Fibroblast of lung (primary cell): ENCODE data around the gene AFF4. TPM values are rescaled to one million over a fixed set of nuclear protein-coding genes. Genes with fewer than 3 reads are reported as not detected.
A peak's percentile ranks its signal among the peaks of the same experiment; 100 is the strongest.

Experiments
- DNase-seq, 2 donors: peaks; one replicate each; pipeline versions ENCODE4 v3.0.0 to v3.0.0-alpha.2; 2010; ENCODE audit warnings: low read depth in 2 of 2
- H2AFZ ChIP-seq: 2 replicates; pipeline ENCODE4 v1.5.1; 2012; ENCODE audit warnings: low read length, control low read depth, inconsistent platforms
- H3K27ac ChIP-seq: 2 replicates; pipeline ENCODE4 v1.5.1; 2011; ENCODE audit warnings: low read length, control low read depth; ENCODE audit not compliant: insufficient read depth
- H3K27me3 ChIP-seq: 2 replicates; pipeline ENCODE4 v1.5.1; 2011; ENCODE audit warnings: mild to moderate bottlenecking, low read length; ENCODE audit not compliant: control insufficient read depth, insufficient read depth
- H3K36me3 ChIP-seq: 2 replicates; pipeline ENCODE4 v1.5.1; 2011; ENCODE audit warnings: low read length; ENCODE audit not compliant: control insufficient read depth, insufficient read depth
- H3K4me1 ChIP-seq: 2 replicates; pipeline ENCODE4 v1.5.1; 2011; ENCODE audit warnings: low read length; ENCODE audit not compliant: control insufficient read depth, insufficient read depth; ENCODE audit errors: extremely low read depth
- H3K4me2 ChIP-seq: 2 replicates; pipeline ENCODE4 v1.5.1; 2011; ENCODE audit warnings: low read length, control low read depth; ENCODE audit not compliant: insufficient read depth; ENCODE audit errors: extremely low read depth
- H3K4me3 ChIP-seq, 4 experiments: fragments of 200-600 bp in 1 of 4; sonication (generic) in 1 of 4; replicated peaks in 1 of 4; 2 replicates each; pipeline ENCODE4 v1.5.1; 2011 to 2016; ENCODE audit warnings: low read length in 4 of 4, low read depth in 3 of 4, mild to moderate bottlenecking in 3 of 4, control low read depth in 2 of 4, inconsistent platforms in 1 of 4, mixed read lengths in 1 of 4; ENCODE audit not compliant: insufficient read depth in 1 of 4; ENCODE audit errors: control extremely low read depth in 1 of 4
- H3K79me2 ChIP-seq: 2 replicates; pipeline ENCODE4 v1.5.1; 2012; ENCODE audit warnings: mild to moderate bottlenecking, low read length, inconsistent platforms; ENCODE audit not compliant: control insufficient read depth, insufficient read depth
- H3K9ac ChIP-seq: 2 replicates; pipeline ENCODE4 v1.5.1; 2011; ENCODE audit warnings: mild to moderate bottlenecking, low read length, control low read depth; ENCODE audit not compliant: insufficient read depth
- H3K9me3 ChIP-seq: 2 replicates; pipeline ENCODE4 v1.5.1; 2012; ENCODE audit warnings: low read depth, low read length; ENCODE audit not compliant: control insufficient read depth, insufficient read depth
- H4K20me1 ChIP-seq: 2 replicates; pipeline ENCODE4 v1.5.1; 2011; ENCODE audit warnings: low read length; ENCODE audit not compliant: control insufficient read depth, insufficient read depth; ENCODE audit errors: extremely low read depth
- CTCF ChIP-seq, 2 donors: IDR thresholded peaks in 1 of 2; conservative IDR thresholded peaks in 1 of 2; 1 replicate in 1 of 2; 2 replicates in 1 of 2; pipeline ENCODE4 v1.5.1; 2011 to 2012; ENCODE audit warnings: low read length in 2 of 2, control low read depth in 1 of 2, inconsistent platforms in 1 of 2, low read depth in 1 of 2, mild to moderate bottlenecking in 1 of 2
- EZH2 ChIP-seq: IDR thresholded peaks from 2 replicates; pipeline ENCODE4 v1.5.1; 2012; ENCODE audit warnings: low read length, control low read depth, mild to moderate bottlenecking; ENCODE audit errors: missing control alignments
- polyA plus RNA-seq, 2 donors: library from polyadenylated mRNA; depleted of rRNA in 1 of 2; stranded (reverse) in 1 of 2; unstranded in 1 of 2; fragments of >200 nt; gene quantifications; 2 replicates each; pipeline ENCODE4 v1.2.1, GENCODE V29; 2011 to 2012; ENCODE audit warnings: missing spikeins in 1 of 2
- total RNA-seq: library from RNA; depleted of rRNA; stranded (reverse); fragments of >200 nt; gene quantifications from 2 replicates; pipeline ENCODE4 v1.2.1, GENCODE V29; 2014

AFF4 gene
- total and polyA plus RNA-seq, 2 donors (not counting 1 experiment from before 2014, with no cell fraction given) = 54.2 to 73.6 TPM

- Histone ChIP-seq H3K79me2 (no peaks in the 10 kb centered on the region), H3K4me2 (peak within 1 kb of the TSS; percentile 92), H3K9me3 (no peaks in the 10 kb centered on the region), H3K27ac (peak within 1 kb of the TSS; percentile 59), H3K9ac (peak within 1 kb of the TSS; percentile 73), H4K20me1 (no peaks in the 10 kb centered on the region), H2AFZ (peak within 1 kb of the TSS; percentile 78), H3K27me3 (no peaks in the 10 kb centered on the region), H3K4me3 (peak within 1 kb of the TSS; percentile 50 to 69 (median 66)), H3K36me3 (no peaks in the 10 kb centered on the region), H3K4me1 (peaks cover 3% of the 10 kb centered on the region)
- TF ChIP-seq EZH2 (no peak), CTCF (conservative IDR thresholded peaks at IDR 0.05 in 1 of 2, IDR thresholded peaks at IDR 0.05 in 1 of 2; ENCODE audit: low read depth in 1 of 2, low read length in 2 of 2) (no peak)
- peak; percentile 31 to 62 for DNase-seq
Observed at GRCh38 chr5:132830436-132831094, 132.9 kb downstream of the AFF4 start, which contains the start of gene SHROOM1. SHROOM1 (minus strand) TSS chr5:132830647; CDS start chr5:132826140, 4,507 bp downstream.

DNA sequence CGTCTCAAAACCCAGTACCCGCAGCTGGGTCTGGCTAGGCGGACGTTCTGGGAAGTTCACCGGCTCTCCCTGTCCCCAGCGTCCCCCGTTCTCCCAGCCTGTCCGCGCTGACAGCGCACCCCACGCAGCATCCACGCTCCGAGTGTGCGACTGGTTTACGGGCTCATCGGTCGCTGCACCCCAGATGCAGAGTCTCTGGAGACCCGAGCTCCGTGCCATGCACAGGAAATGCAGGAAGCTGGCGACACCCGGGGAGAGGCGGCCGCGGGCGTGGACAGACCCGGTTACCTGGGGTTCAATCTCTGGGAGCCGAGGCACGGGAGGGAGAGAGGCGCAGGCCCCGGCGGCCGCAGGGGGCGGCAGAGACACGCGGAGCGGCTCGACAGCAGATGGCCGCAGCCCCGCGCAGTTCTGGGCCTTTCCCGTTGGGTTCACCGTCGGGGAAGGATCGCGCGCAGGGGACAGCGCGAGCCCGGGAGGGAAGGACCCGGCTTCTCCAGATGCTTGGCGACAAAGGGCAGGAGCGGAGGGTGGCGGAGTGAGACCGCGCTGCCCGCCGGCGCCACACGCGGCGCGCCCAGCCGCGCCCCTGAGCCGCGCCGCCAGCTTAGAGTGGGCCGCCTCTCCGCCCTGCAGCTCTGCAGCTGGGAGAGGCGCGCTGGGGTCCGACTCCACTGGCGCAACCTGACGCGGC is 133.5 kb downstream of the AFF4 start:
- Histone ChIP-seq H3K4me1 (peaks cover 3% of the 10 kb centered on the region), H3K4me2 (peak overlapping the region; percentile 92), H3K4me3 (peak overlapping the region; percentile 50 to 69 (median 66)), H2AFZ (peak overlapping the region; percentile 78), H3K9ac (peak overlapping the region; percentile 73), H3K27me3 (no peaks in the 10 kb centered on the region), H4K20me1 (no peaks in the 10 kb centered on the region), H3K79me2 (no peaks in the 10 kb centered on the region), H3K9me3 (no peaks in the 10 kb centered on the region), H3K27ac (peak overlapping the region; percentile 59), H3K36me3 (no peaks in the 10 kb centered on the region)
- peak; percentile 59 to 64 for DNase-seq
- TF ChIP-seq EZH2 (no peak), CTCF (conservative IDR thresholded peaks at IDR 0.05 in 1 of 2, IDR thresholded peaks at IDR 0.05 in 1 of 2; ENCODE audit: low read depth in 1 of 2, low read length in 2 of 2) (peak; percentile 80 to 85)

DNA sequence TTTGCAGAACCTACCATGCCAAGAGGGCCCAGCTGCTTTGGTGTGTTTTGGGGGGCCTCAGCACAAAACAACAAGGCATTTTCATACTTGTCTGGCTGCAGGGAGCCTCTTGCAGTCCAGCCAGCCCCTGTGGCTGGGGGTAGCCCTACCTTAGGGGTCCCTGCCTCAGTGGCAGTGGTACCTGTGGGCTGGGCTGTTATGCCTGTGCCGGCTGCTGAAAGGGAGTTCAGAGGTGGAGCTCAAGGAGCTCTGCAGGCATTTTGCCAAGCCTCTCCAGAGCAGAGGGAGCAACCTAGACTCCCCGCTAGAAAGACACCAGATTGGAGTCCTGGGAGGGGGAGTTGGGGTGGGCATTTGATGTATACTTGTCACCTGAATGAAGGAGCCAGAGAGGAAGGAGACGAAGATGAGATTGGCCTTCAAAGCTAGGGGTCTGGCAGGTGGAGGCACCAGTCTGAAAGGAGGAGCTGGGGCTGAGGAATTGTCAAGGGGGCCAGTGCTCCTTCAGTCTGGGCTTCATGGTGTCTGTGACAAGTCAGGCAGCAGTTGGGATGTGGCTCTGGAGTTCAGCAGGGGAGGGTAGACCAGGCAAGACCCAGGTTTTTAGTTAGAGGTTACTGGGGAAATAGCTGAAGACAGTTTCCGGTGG is 134.5 kb downstream of the AFF4 start:
- Histone ChIP-seq H3K36me3 (no peaks in the 10 kb centered on the region), H4K20me1 (no peaks in the 10 kb centered on the region), H2AFZ (no peak overlapping the region), H3K9me3 (no peaks in the 10 kb centered on the region), H3K4me2 (peak overlapping the region; percentile 92), H3K79me2 (no peaks in the 10 kb centered on the region), H3K9ac (no peak overlapping the region), H3K27me3 (no peaks in the 10 kb centered on the region), H3K4me1 (peaks cover 3% of the 10 kb centered on the region), H3K4me3 (peak overlapping the region in 2 of 4 experiments; percentile 67 to 69), H3K27ac (no peak overlapping the region)
- DNase-seq = no peak
- TF ChIP-seq EZH2 (no peak), CTCF (conservative IDR thresholded peaks at IDR 0.05 in 1 of 2, IDR thresholded peaks at IDR 0.05 in 1 of 2; ENCODE audit: low read depth in 1 of 2, low read length in 2 of 2) (no peak)
